ENCODE results near the gene ZNF281.
"Not testable (repeated sequence)": the region's sequence is repeated elsewhere in the genome, so short reads cannot be mapped to it uniquely, and the experiment has no call there.

Gene ZNF281

GRCh38 chr1:200409761-200410565, at the start of gene ZNF281:
TSS of gene ZNF281 (minus strand) at chr1:200410036. CDS start at chr1:200409705, 331 bp downstream.
- DNase-seq (ENCODE audit: low read depth), result peak; percentile 89

- DNase-seq (ENCODE audit: low read depth), result no peak
Observed at GRCh38 chr1:200458780-200459179, 48.9 kb upstream of the ZNF281 start.

GRCh38 chr1:200457810-200458209, 48.0 kb upstream of the ZNF281 start:
- no peak for DNase-seq (ENCODE audit: low read depth)

GRCh38 chr1:200454425-200454824, 44.6 kb upstream of the ZNF281 start:
- DNase-seq (ENCODE audit: low read depth), result no peak

GRCh38 chr1:200453553-200453905, 43.7 kb upstream of the ZNF281 start:
- no peak for DNase-seq (ENCODE audit: low read depth)

GRCh38 chr1:200452850-200453552, 43.2 kb upstream of the ZNF281 start:
- no peak for DNase-seq (ENCODE audit: low read depth)

GRCh38 chr1:200448034-200448762, 38.4 kb upstream of the ZNF281 start:
- DNase-seq (ENCODE audit: low read depth), result no peak

GRCh38 chr1:200445213-200445612, 35.4 kb upstream of the ZNF281 start:
- no peak for DNase-seq (ENCODE audit: low read depth)

GRCh38 chr1:200444478-200444877, 34.6 kb upstream of the ZNF281 start:
- DNase-seq (ENCODE audit: low read depth), result no peak

GRCh38 chr1:200443860-200444259, 34.0 kb upstream of the ZNF281 start:
- no peak for DNase-seq (ENCODE audit: low read depth)

- no peak for DNase-seq (ENCODE audit: low read depth)
Observed at GRCh38 chr1:200442537-200443156, 32.8 kb upstream of the ZNF281 start.

- no peak for DNase-seq (ENCODE audit: low read depth)
Observed at GRCh38 chr1:200442023-200442422, 32.2 kb upstream of the ZNF281 start.

GRCh38 chr1:200438911-200439310, 29.1 kb upstream of the ZNF281 start:
- DNase-seq (ENCODE audit: low read depth), result no peak

GRCh38 chr1:200438413-200438812, 28.6 kb upstream of the ZNF281 start:
- not testable (repeated sequence) for DNase-seq (ENCODE audit: low read depth)

GRCh38 chr1:200437556-200438203, 27.8 kb upstream of the ZNF281 start:
- DNase-seq (ENCODE audit: low read depth), result no peak

- no peak for DNase-seq (ENCODE audit: low read depth)
Observed at GRCh38 chr1:200437088-200437487, 27.3 kb upstream of the ZNF281 start.

- DNase-seq (ENCODE audit: low read depth), result no peak
Observed at GRCh38 chr1:200436436-200436835, 26.6 kb upstream of the ZNF281 start.

- no peak for DNase-seq (ENCODE audit: low read depth)
Observed at GRCh38 chr1:200435200-200435780, 25.5 kb upstream of the ZNF281 start.

- no peak for DNase-seq (ENCODE audit: low read depth)
Observed at GRCh38 chr1:200433586-200433985, 23.8 kb upstream of the ZNF281 start.

- DNase-seq (ENCODE audit: low read depth), result no peak
Observed at GRCh38 chr1:200432586-200432985, 22.8 kb upstream of the ZNF281 start.

GRCh38 chr1:200429221-200429751, 19.4 kb upstream of the ZNF281 start:
- DNase-seq (ENCODE audit: low read depth), result no peak
